SU-DHL-6 (cell line): ENCODE data around the gene PRKCE.

Experiments used
- H2AFZ ChIP-seq: fragments of 200-600 bp; sonication (generic); 2 replicates; pipeline ENCODE4 v1.6.1; 2014; ENCODE audit warnings: low read depth, mild to moderate bottlenecking, moderate library complexity, mixed read lengths, antibody characterized with exemption, low read length; ENCODE audit not compliant: severe bottlenecking
- H3F3A ChIP-seq: fragments of 200-600 bp; shearing (Covaris generic); 2 replicates; pipeline ENCODE4 v1.6.0; 2016; ENCODE audit warnings: antibody characterized with exemption, mild to moderate bottlenecking; ENCODE audit not compliant: insufficient read depth
- H3K27ac ChIP-seq: fragments of 200-600 bp; sonication (generic); 2 replicates; pipeline ENCODE4 v1.5.1; 2016; ENCODE audit warnings: low read depth, mild to moderate bottlenecking, low read length, moderate library complexity, mixed read lengths
- H3K27me3 ChIP-seq: fragments of 200-600 bp; sonication (generic), shearing (Covaris generic); 2 replicates; pipeline ENCODE4 v1.6.0; 2014; ENCODE audit warnings: mild to moderate bottlenecking, low read length
- H3K36me3 ChIP-seq: fragments of 200-600 bp; sonication (generic); 2 replicates; pipeline ENCODE4 v1.6.1; 2014; ENCODE audit warnings: mild to moderate bottlenecking, low read length, mixed read lengths
- H3K4me2 ChIP-seq: fragments of 300-600, 200-600 bp; shearing (Covaris generic), sonication (generic); 2 replicates; pipeline ENCODE4 v1.6.0; 2014; ENCODE audit warnings: low read length, low read depth, mild to moderate bottlenecking; ENCODE audit not compliant: poor library complexity, severe bottlenecking
- H3K4me3 ChIP-seq: fragments of 200-600 bp; sonication (generic); 2 replicates; pipeline ENCODE4 v1.5.1; 2014; ENCODE audit warnings: antibody characterized with exemption, low read length, mild to moderate bottlenecking, mixed read lengths; ENCODE audit not compliant: insufficient read depth, poor library complexity, severe bottlenecking
- H3K79me2 ChIP-seq: fragments of 200-600 bp; sonication (generic); 2 replicates; pipeline ENCODE4 v1.6.1; 2014; ENCODE audit warnings: mild to moderate bottlenecking, low read length, moderate library complexity; ENCODE audit not compliant: insufficient read depth
- H3K9ac ChIP-seq: fragments of 200-600 bp; sonication (generic); 2 replicates; pipeline ENCODE4 v1.7.0; 2014; ENCODE audit warnings: mild to moderate bottlenecking, low read length
- H3K9me2 ChIP-seq: fragments of 200-600 bp; sonication (generic); replicated peaks from 2 replicates; pipeline ENCODE4 v1.6.1; 2014; ENCODE audit warnings: low read length; ENCODE audit not compliant: insufficient read depth
- H3K9me3 ChIP-seq: fragments of 200-600 bp; sonication (generic); 2 replicates; pipeline ENCODE4 v1.6.1; 2014; ENCODE audit warnings: low read length, mixed read lengths; ENCODE audit not compliant: insufficient read depth
- H4K20me1 ChIP-seq: fragments of 200-600 bp; sonication (generic); 2 replicates; pipeline ENCODE4 v1.6.1; 2014; ENCODE audit warnings: low read depth, mild to moderate bottlenecking, antibody characterized with exemption, low read length, moderate library complexity, mixed read lengths
- CTCF ChIP-seq: fragments of 200-600 bp; sonication (generic); IDR thresholded peaks from one replicate; pipeline ENCODE4 v1.5.1; 2017; ENCODE audit warnings: antibody characterized with exemption, mild to moderate bottlenecking, low read length, moderate library complexity; ENCODE audit not compliant: insufficient read depth, poor library complexity, severe bottlenecking
- EZH2phosphoT487 ChIP-seq: fragments of 200-600 bp; sonication (generic), shearing (Covaris generic); conservative IDR thresholded peaks from 2 replicates; pipeline ENCODE4 v1.6.1; 2018; ENCODE audit warnings: mild to moderate bottlenecking, antibody characterized with exemption, low read length, moderate library complexity, mixed read lengths

The PRKCE gene

GRCh38 chr2:46058140-46058539 lies 406.7 kb downstream of the PRKCE start:
- Histone ChIP-seq H3K9me2 (no peaks in the 10 kb centered on the region), H3K27me3 (no peaks in the 10 kb centered on the region)

GRCh38 chr2:46062637-46063412 lies 411.4 kb downstream of the PRKCE start:
- no peaks in the 10 kb centered on the region for H3K27me3 ChIP-seq
- no peaks in the 10 kb centered on the region; the same call in 1 of the 2 replicates for H4K20me1 ChIP-seq
- TF ChIP-seq CTCF (peak; percentile 83), EZH2phosphoT487 (no peak)
- no peaks in the 10 kb centered on the region for H3F3A ChIP-seq
- no peaks in the 10 kb centered on the region for H3K9me2 ChIP-seq
- no peaks in the 10 kb centered on the region for H3K9me3 ChIP-seq
- H3K36me3 ChIP-seq = no peaks in the 10 kb centered on the region
- no peak overlapping the region for H3K4me2 ChIP-seq
- H2AFZ ChIP-seq = no peak overlapping the region
- H3K27ac ChIP-seq = no peak overlapping the region
- no peak overlapping the region for H3K4me3 ChIP-seq
- H3K79me2 ChIP-seq = no peaks in the 10 kb centered on the region
- H3K9ac ChIP-seq = no peak overlapping the region

More at GRCh38 chr2:46058140-46058539, 406.7 kb downstream of the PRKCE start:
- H4K20me1 ChIP-seq = no peaks in the 10 kb centered on the region
- H3K79me2 ChIP-seq = no peaks in the 10 kb centered on the region
- H3K4me3 ChIP-seq = no peak overlapping the region
- no peaks in the 10 kb centered on the region for H3K36me3 ChIP-seq
- no peak overlapping the region for H3K9ac ChIP-seq
- H3F3A ChIP-seq = no peaks in the 10 kb centered on the region
- H2AFZ ChIP-seq = no peak overlapping the region
- TF ChIP-seq EZH2phosphoT487 (no peak), CTCF (no peak)
- no peak overlapping the region for H3K27ac ChIP-seq
- H3K9me3 ChIP-seq = no peaks in the 10 kb centered on the region
- H3K4me2 ChIP-seq = no peak overlapping the region

- H3K27me3 ChIP-seq = no peaks in the 10 kb centered on the region
- no peaks in the 10 kb centered on the region; the same call in 1 of the 2 replicates for H4K20me1 ChIP-seq
- no peak overlapping the region for H3K9ac ChIP-seq
- H3K79me2 ChIP-seq = no peaks in the 10 kb centered on the region
- H3K4me3 ChIP-seq = no peak overlapping the region
- no peak for TF ChIP-seq EZH2phosphoT487
- TF ChIP-seq CTCF = no peak
- H3K9me2 ChIP-seq = no peaks in the 10 kb centered on the region
- H3K9me3 ChIP-seq = no peaks in the 10 kb centered on the region
- no peaks in the 10 kb centered on the region for H3K36me3 ChIP-seq
- H3K27ac ChIP-seq = no peak overlapping the region
- no peak overlapping the region for H2AFZ ChIP-seq
- H3F3A ChIP-seq = no peaks in the 10 kb centered on the region
- no peak overlapping the region for H3K4me2 ChIP-seq
Observed at GRCh38 chr2:46064396-46064795, 412.9 kb downstream of the PRKCE start.
